ENCODE results near the gene MAP3K15.

Gene MAP3K15

GRCh38 chrX:19343535-19344408 is 171.5 kb downstream of the MAP3K15 start, which contains the start of gene PDHA1:
Gene PDHA1, plus strand, starts transcription at chrX:19343927. Its CDS starts 111 bp downstream, at chrX:19344038.
- DNase-seq (ENCODE audit: low spot score): peak; percentile 91

DNA sequence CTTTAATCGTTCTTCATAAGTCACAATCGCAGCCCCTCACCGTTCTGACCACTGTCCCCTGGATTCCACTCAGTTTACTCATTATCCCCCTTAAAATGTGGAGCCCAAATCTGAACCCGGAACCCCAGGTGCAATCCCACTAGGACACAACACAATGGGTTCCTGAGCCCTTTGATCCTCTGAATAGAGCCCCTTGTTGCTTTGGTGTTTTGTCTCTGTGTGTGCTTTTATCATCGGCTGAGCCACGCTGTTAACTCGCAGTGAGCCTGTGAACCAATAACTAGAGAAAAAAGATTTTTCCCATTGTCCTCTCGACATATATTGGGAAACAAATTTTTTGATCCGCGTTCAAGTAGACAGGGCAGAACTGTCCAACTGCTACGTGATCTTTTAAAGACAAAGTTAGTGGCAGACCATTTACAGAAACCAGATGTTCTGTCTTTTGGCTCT is 172.2 kb downstream of the MAP3K15 start:
- no peak for DNase-seq (ENCODE audit: low spot score)

DNA sequence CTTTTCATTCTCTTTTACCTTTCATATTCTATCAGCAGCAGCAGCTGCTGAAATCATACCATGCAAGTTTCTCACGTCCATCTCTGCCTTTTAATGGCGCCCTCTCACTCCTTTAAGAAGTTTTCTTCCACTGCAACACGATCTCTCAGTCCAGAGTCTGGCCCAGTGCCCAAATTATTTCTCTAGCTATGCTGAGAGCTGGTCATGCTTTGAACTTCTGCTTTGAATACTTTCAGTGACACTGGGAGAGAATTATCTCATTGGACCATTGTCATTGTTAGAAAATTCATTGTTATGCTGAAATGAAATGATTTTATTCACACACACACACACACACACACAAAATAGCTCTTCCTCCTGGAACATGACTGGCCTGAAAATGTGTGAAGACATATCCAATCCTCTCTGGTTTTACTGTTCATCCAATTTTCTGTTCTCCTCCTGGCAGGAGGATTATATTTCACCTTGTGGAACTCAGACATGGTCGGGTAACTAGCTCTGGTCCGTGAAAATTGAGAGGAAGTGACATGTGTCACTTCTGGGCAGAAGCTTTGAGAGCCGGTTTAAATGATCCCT is 172.9 kb downstream of the MAP3K15 start:
- no peak for DNase-seq (ENCODE audit: low spot score)

- peak; percentile 70 for DNase-seq (ENCODE audit: low spot score)
These were observed 180.2 kb downstream of the MAP3K15 start for GRCh38 chrX:19334945-19335626.

- DNase-seq (ENCODE audit: low spot score): no peak
These were observed 182.3 kb downstream of the MAP3K15 start for GRCh38 chrX:19332983-19333382.

- no peak for DNase-seq (ENCODE audit: low spot score)
These were observed 183.5 kb downstream of the MAP3K15 start for GRCh38 chrX:19331831-19332230.

DNA sequence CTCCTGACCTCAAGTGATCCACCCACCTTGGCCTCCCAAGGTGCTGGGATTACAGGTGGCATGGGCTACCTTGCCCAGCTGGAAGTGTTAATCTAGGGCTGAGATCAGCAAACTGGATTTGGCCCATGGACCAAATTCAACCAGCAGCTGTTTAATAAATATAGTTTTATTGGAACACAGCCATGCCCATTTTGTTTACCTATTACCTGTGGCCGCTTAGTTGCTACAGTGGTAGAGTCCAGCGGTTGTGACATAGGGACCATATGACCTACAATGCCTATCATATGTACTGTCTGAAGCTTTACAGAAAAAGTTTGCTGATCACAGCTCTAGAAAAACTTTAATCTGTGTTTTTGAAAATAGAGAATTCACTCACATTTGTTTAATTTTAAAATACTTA is 188.7 kb downstream of the MAP3K15 start:
- DNase-seq (ENCODE audit: low spot score): no peak
